Amniotic epithelial cell (primary cell): ENCODE measurements around the gene FKBP15.
"Not testable (repeated sequence)": the region's sequence is repeated elsewhere in the genome, so short reads cannot be mapped to it uniquely, and the experiment has no call there.

Experiments
- DNase-seq: peaks from one replicate; pipeline ENCODE4 v3.0.0-alpha.2; 2010; ENCODE audit warnings: low read depth

The FKBP15 gene

DNA sequence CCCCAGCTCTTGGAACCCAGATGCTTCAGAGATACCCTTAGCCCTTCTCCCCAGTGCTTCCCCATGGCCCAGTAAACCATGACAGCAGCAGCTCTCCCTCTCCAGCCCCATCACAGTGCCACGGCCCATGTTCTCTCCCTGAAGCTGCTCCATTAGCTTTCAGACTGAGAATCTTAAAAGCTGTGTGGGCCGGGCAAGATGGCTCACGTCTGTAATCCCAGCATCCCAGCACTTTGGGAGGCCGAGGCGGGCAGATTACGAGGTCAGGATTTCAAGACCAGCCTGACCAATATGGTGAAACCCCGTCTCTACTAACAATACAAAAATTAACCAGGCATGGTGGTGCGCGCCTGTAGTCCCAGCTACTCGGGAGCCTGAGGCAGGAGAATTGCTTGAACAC is 71.5 kb downstream of the FKBP15 start:
- DNase-seq = not testable (repeated sequence)

DNA sequence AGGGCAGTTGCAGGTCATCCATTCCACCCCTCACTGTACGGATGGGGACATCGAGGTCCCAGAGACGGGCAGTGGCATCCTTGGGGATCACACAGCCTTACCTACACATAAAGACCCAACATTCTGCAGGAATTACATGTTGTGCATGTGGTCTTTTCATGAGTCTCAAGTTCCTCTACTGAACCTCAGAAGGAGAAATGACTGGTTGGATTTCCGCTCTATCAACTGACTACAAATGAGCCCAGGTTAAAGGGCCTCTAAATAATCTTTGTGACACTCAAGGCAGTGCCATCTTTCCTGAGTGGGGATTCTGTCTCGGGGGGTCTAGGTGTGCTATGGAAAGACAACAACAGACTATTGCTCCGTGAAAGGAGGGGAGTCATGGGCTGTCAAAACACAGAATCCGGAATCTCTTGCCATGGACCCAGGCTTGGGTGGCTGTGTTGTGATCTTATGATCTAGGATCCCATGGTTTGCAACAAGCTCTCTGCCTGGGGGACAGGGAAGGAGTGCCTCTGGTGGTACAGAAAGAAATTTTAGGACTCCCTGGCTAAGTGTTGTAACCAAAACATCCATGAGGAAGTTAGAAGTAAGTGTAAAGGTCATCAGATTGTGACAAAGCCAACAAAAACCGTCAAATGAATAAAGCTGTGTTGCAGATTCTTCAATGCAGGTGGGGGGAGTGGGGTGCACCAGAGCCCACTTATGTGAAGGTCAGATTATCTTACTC is 72.1 kb downstream of the FKBP15 start:
- DNase-seq = no peak

DNA sequence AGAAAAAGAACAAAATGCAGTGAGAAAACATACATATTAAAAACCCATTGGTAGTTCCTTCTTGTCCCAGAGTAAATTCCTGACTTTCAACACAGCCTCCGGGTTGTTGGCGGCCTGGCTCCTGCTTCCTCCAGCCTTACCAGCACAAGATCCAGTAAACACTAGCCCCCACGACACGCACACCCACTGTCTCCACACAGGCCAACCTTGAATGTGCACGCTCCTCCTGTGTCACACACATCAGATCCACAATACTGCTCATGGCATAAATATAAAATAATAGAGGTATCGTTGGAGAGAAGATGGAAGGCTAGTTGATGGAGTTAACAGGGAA is 72.7 kb downstream of the FKBP15 start:
- DNase-seq = no peak

DNA sequence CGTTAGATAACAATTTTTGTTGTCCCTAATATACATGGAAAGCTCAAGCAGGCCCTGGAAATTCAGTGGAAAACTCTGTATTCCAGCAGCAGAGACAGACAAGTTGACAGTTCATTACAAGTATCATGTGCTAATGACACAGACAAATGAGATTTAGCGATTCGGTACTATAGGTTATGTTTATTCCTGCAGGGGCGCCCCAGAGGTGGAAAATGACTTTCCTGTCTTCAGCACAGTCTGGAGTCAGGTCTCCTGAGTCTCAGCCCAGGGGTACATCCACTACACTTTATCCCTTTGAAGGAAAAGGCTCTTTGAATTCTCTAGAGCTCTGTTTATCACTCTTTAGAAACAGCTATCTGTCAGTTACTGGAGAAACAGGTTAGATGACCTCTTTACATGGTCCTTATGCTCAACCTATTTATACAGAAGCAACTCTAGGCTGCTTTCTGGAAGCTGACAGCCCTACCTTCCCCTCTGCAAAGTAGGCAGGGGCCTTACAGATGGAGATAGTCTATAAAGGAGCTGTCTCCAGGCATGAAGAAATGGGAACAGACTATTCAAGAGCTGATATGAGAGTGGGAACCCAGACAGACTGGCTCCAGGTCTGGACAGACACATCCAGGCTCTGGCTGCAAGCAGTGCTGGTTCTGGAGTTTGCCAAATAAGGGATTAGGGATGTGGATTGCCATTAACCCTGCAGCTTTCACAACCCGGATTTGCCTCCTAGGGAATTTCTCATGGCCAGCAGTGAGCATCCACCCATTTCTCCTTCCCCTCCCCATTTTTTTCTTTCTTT is 77.4 kb downstream of the FKBP15 start:
- no peak for DNase-seq

DNA sequence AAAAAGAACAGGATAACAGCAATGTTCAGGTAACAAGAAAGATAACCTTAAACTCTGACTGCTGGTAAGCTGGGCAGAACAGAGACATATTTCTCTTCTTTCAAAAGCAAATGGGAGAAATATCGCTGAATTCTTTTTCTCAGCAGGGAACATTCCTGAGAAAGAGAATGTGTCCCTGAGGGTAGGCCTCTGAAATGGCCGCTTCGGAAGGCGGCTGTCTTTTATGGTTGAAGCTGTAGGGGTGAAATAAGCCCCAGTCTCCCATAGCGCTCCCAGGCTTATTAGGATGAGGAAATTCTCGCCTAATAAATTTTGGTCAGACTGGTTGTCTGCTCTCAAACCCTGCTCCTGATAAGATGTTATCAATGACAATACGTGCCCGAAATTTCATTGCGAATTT is 80.2 kb downstream of the FKBP15 start:
- not testable (repeated sequence) for DNase-seq

DNA sequence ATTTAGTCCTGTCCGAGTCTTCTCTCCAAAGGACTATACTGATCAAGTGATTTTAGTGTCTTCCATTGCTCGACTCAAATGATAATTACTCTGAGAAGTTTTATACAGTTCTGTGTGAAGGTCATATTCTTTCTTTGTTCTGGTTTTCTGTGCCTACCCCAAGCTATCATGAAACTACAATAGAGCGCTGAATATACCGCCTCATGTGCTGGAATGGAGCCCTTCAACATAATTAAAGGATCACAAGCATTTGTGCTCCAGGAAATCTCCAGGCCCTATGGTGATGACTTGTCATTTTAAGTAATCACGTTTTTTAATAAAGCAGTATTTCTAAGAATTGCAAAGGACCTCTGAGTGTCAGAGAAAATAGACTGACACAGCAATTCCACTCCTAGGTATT is 81.1 kb downstream of the FKBP15 start:
- no peak for DNase-seq

DNA sequence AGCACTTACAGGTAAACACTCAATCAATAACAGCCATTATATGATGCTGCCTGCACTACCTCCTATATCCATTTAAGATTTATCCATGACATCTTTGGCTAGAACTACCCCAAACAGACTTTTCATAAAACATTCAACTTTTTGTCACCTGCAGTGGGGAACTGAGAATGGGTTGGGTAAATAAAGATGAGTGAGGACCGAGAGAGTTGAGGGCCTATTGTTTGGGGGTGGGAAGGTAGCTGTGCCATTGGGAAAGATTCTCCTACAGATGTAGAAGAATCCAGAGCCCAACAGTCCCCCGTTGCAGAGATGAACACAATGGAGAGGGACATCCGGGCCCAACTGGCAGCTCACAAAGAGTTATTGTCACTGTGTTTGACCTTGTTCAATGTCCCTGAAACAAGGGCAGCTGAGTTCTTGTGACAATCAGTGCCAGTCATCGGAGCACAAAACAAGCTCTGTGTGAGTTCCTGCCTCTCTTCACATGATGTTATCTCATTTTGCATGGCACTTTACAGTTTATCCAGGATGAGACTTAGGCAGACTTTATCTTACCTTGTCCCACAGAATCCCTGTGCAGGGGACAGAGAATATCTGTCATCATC is 81.8 kb downstream of the FKBP15 start:
- DNase-seq = no peak

DNA sequence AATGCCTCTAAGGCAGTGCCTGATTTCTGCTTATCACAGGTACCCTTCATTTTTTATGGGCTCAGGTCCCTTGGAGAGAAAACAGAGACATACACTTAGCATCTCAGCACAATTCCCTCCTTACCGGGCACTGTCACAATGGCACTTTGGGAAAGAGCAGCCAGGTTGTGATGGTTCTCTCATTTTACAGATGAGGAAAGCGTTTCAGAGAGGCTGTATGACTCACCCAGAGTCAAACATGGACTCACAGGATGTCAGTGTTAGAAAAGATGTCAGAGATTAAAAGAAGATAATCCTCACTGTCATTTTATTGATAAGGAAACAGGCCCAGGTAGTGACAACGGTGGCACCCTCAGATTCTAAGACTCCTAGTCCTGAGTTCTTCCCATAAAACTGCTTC is 82.3 kb downstream of the FKBP15 start:
- DNase-seq = no peak

DNA sequence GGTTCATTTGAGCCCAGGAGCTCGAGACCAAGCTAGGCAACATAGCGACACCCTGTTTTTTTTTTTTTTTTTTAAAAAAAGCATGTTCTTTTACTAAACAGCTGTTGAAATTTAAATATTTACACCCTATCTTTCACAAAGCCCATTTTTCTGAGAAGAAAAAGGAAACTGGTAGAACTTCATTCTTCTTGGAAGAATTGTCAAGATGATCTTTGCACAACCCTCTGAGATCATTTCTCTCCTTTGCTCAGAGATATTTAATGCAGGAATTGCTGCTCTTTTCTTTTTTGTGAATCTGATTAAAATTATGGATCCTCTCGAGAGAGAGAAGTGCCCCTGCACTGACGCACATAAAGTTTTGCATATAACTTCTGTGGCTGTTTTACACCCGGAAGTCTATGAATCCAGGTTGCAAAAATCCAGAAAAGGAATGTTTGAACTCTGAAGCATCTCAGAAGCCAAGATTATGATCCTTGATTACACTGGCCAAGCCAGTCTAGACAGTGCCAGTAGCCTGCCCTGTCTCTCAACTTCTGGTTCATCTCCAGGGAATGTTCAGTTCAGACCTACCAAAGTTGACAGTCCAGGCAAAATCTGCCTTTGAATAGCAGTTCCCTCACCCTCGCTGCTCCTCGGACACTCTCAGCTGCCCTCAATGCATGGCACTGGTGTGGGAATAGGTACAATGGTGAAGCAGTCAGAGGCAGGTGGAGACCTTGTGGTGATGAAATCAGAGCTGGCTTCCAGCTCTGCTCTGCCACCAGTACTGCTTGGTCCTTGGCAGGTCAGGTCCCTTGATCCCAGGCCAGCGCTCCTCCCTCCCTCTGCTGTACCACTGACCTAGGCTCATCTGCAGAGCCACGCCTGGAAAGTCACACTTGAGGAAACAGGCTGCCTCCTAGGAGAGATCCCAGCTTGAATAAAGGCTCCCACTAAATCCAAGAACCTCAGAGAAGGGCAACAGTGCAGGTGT is 83.6 kb downstream of the FKBP15 start:
- DNase-seq = no peak

DNA sequence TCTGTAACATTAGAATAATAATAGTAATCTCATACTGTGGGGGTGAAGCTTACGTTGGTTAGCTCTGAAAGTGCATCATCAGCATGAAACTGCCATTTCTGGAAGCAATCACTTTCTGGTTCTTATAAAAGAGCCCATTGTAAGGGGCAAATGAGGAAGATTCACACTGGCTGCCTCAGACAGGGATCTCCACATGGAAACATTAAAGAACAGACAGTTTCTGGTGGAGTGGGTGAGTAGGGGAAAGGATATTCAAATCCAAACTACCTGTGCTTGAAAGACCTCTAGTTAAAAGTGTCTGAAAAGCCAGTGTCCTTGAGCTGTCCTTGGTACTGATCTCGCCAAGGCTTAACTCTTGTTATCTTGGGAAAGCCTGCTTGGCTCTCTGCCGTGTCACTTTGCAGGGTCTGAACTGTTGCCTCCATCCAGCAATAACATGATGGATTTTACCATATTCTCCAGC is 89.4 kb downstream of the FKBP15 start:
- peak; percentile 51 for DNase-seq

DNA sequence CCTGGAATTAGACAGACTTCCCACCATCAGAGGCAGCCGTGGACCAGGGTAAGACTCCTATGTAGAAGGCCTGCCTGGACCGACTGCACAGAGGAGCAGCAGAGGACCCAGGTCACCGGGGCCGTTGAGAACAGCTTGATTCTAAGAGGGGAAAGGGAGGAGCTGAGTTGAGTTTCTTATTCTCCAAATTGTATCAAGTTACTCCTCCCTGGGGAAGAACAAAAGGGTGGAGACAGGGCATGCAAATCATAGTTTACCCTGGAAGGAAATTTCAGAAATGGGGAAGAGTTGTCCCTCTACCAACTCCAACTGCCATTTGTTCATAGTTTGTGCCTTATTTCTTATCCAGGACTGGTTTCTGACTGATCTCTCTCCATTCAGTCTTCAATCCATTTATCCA is 91.2 kb downstream of the FKBP15 start:
- no peak for DNase-seq

DNA sequence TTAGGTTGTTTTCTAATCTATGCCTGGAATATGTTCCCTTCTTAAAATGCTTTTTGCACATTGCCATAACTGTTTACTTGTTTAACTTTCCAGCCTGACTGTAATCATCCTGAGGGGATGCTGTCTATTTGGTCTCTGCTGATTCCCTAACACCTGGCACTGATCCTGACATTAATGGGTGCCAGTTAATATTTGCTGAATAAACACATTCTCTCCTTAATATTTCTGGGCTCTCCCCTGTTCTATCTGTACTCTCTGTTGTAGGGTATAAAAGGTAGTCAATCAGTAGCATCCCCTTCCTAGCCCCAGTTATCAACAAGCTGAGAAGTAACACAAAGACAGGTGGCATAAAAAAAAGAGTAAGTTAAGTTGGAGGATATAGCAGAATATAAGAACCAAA is 91.6 kb downstream of the FKBP15 start:
- DNase-seq = no peak

DNA sequence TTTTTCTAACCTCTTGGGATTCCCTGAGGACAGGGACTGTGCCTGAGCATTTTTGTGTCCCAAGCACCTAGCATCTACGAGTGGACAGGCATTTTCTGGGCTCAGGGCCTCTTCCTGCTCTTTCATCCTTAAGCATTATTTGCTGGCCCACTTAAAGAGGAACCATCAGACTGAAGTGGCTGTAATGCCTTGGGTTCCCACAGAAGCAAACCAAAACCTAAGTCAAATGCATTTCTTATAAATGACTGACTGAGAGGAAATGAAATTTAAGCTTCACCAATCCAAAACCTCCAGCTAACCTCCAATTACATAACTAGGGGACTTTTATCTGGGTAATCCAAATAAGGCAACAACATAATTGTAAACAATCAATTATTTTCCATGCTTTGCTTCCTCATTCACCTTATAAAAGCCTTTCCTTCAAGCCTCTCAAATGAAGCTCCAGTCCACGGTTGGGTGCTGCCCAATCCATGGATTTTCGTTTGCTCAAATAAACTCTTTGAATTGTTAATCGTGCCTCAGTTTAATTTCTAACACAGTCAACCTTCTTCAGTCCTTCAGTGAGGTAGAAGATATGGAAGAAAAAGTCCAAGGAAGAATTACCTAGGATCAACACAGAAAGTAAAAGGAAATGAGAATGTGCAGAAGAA is 95.6 kb downstream of the FKBP15 start:
- no peak for DNase-seq

DNA sequence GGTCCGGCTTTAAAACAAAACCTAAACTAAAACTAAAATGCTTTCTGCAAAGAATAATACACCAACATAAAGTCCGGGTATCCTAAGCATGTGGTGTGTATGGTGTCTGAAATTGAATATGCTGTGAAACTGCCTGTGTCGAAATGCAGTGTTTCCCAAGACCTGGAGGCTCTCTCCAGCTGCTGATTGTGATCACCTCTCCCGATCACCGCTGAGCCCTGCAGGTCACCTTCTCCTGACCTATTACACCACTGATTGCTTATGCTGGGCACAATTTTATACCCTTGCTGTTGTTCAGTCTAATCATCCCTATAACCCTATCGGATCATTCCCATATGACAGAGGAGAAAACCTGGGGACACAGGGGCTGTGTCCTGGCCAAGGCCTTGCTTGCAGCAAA is 102.2 kb downstream of the FKBP15 start:
- DNase-seq = not testable (repeated sequence)
